NCI-H82 (cell line): Measurements from ENCODE around the gene TBX19.

Experiments used
- DNase-seq: peaks from one replicate; lab custom pipeline; 2025; lab: John Stamatoyannopoulos, UW

TBX19 gene

GRCh38 chr1:168320800-168321450 is 40.2 kb downstream of the TBX19 start:
- no peak for DNase-seq

- DNase-seq: peak; percentile 21
Measured at GRCh38 chr1:168321945-168322344, 41.3 kb downstream of the TBX19 start.

GRCh38 chr1:168324745-168325425 is 44.2 kb downstream of the TBX19 start:
- DNase-seq: no peak

- DNase-seq: no peak
Measured at GRCh38 chr1:168328731-168329364, 48.2 kb downstream of the TBX19 start.

- DNase-seq: no peak
Measured at GRCh38 chr1:168330285-168330684, 49.6 kb downstream of the TBX19 start.

- DNase-seq: no peak
Measured at GRCh38 chr1:168331569-168331968, 50.9 kb downstream of the TBX19 start.

GRCh38 chr1:168333562-168334276 is 53.0 kb downstream of the TBX19 start:
- no peak for DNase-seq

- no peak for DNase-seq
Measured at GRCh38 chr1:168335500-168335899, 54.8 kb downstream of the TBX19 start.

GRCh38 chr1:168338589-168339503 is 58.2 kb downstream of the TBX19 start:
- DNase-seq: no peak

GRCh38 chr1:168340781-168341482 is 60.3 kb downstream of the TBX19 start:
- no peak for DNase-seq

- DNase-seq: no peak
Measured at GRCh38 chr1:168341483-168341975, 60.9 kb downstream of the TBX19 start.

- peak; percentile 94 for DNase-seq
Measured at GRCh38 chr1:168342572-168343280, 62.0 kb downstream of the TBX19 start.

GRCh38 chr1:168343566-168343965 is 62.9 kb downstream of the TBX19 start:
- DNase-seq: peak; percentile 74

GRCh38 chr1:168344517-168344916 is 63.8 kb downstream of the TBX19 start:
- no peak for DNase-seq

GRCh38 chr1:168345939-168346338 is 65.3 kb downstream of the TBX19 start:
- DNase-seq: peak; percentile 79

- no peak for DNase-seq
Measured at GRCh38 chr1:168347630-168348029, 67.0 kb downstream of the TBX19 start.

GRCh38 chr1:168348146-168348709 is 67.6 kb downstream of the TBX19 start:
- no peak for DNase-seq

- DNase-seq: peak; percentile 76
Measured at GRCh38 chr1:168354335-168355269, 73.9 kb downstream of the TBX19 start.
